SW 1271 (cell line): ENCODE results near the gene TEKT1.
"Not testable (repeated sequence)": the region's sequence is repeated elsewhere in the genome, so short reads cannot be mapped to it uniquely, and the experiment has no call there.

Experiments used
- DNase-seq, 2 experiments: peaks; one replicate each; lab custom pipeline; 2025; lab: John Stamatoyannopoulos, UW

Gene TEKT1

GRCh38 chr17:6815775-6816174 is 15.8 kb downstream of the TEKT1 start:
- no peak for DNase-seq

DNA sequence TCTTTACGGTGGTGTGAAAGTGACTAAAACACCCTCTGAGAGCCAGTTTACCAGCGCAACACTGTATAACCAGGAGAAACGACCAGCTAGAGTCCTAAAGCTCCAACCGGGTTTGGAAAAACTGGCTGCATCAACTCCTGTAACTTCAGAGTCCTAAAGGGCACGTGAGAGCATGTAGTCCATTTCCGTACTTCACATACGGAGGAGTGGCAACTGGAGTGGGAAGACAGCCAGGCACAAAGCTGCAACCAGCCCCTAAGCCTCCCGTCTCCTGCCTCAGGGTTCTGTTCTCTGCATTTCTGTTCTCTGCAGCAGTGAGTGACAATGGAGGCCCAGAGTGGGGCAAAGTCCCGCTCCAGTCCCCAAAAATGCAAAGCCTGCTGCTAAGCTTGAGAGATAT is 19.2 kb downstream of the TEKT1 start:
- DNase-seq, result no peak

DNA sequence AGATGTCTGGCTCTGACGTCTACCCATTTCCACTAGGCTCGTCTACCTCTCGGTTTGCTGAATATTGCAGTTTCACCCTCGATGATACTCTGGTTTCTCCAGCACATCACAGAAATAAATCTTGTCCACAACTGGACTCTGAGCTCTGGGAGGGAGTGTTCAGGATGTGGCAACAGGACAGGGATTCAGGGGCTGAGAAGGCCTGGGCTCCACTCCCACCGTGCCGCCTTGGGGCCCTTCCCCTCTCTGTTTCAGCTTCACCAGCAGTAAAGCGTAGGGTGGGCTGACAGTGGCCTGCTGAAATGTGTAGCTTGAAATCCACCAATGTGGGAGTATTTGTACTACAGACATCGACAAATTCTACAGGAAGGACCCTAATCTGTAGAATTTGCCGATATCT is 20.0 kb downstream of the TEKT1 start:
- no peak for DNase-seq

- no peak for DNase-seq
Observed at GRCh38 chr17:6800422-6801027, 31.0 kb downstream of the TEKT1 start.

DNA sequence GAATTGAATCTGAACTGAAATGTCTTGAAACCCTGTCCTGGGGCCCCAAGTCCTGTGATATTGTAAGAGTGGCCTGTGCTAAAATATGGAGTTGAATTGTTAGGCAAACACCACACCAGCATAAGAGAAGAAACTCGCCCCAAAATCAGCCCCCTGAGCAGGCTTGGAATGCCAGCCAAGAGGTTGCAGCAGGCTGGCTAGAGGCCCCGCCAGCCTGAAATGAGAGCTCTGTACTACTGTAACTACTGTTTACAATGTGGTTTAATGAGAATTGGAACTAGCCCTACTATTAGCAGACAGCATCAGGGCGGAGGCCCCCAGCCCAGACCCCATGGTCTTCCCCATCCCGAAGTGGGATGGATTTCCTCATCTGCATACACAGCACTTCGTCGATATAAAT is 31.8 kb downstream of the TEKT1 start:
- DNase-seq, result no peak

GRCh38 chr17:6797718-6798351 is 33.7 kb downstream of the TEKT1 start:
- no peak for DNase-seq

- no peak for DNase-seq
Observed at GRCh38 chr17:6796887-6797490, 34.5 kb downstream of the TEKT1 start.

GRCh38 chr17:6796017-6796886 is 35.3 kb downstream of the TEKT1 start:
- no peak for DNase-seq

- no peak for DNase-seq
Observed at GRCh38 chr17:6793748-6794493, 37.6 kb downstream of the TEKT1 start.

- DNase-seq, result no peak
Observed at GRCh38 chr17:6789146-6789545, 42.4 kb downstream of the TEKT1 start.

DNA sequence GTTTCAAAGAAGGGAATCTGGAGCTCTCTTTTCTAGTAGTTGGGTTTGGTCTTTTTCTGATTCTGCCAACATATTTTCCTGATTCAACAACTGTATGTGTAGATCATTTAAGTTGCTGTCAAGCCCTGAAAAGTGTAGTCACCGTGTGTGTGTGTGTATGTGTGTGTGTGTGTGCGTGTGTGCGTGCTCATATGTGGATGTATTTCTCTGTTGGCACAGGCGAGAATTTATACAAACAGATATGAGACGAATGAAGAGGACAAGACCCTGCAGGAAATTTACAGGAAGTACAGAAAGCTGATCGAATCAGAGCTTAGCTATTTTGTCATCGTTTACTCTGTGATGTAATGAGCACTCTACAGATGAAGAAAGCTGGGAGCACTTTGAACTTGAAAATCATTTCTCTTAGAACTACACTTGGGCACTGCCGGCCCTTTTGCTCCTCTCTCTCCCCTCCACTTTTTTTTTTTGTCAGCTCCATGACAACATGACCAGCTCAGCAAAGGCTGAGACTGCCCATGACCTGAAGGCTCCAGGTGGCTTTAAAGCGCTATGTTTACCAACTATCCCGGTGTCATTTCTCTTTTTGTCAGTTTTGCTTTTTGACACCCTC is 44.3 kb downstream of the TEKT1 start:
- DNase-seq, result no peak

DNA sequence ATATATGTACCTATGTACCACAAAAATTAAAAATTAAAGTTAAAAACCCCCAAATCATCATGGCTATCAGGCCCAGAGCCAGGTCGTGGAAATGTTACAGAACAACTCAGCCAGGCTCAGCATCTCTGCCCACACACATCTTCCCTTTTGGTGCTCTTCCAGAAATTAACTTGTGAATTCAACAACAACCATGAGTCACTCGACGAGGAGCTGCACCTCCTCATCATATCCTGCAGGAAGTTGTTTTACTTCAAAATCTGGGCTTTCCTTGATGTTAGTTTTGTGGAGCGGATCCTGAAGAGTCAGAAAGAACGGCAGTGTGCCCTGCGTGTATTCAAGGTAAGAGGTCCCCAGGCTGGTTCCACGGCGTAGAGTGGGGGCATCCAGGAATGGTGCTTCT is 44.9 kb downstream of the TEKT1 start:
- no peak for DNase-seq

DNA sequence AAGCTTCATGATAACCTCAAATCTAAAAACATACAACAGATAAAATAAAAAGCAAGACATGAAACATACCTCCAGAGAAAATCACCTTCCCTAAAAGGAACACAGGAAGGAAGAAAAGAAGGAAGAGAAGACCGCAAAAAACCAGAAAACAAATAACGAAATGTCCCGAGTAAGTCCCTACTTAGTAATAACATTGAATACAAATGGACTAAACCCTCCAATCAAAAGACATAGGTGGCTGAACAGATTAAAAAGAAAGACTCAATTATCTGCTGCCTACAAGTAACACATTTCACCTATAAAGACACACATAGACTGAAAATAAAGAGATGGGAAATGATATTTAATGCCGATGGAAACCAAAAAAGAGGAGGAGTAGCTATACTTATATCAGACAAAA is 49.3 kb downstream of the TEKT1 start:
- no peak for DNase-seq

- no peak for DNase-seq
Observed at GRCh38 chr17:6780886-6781285, 50.6 kb downstream of the TEKT1 start.

DNA sequence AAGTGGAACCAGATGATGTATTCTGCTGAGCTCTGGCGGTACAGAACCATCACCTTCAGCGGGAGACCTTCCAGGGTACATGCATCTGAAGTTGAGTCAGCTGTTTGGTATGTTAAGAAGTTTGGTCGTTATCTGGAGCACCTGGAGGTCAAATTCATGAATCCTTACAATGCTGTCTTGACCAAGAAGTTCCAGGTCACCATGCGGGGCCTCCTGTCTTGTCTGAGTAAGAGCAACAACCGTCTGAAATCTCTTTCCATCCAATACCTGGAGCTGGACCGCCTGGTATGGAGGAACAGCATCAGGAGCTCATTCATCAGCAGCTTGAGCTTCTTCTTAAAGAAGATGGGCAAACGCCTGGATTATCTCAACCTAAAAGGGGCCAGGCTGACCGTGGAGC is 51.5 kb downstream of the TEKT1 start:
- no peak for DNase-seq

DNA sequence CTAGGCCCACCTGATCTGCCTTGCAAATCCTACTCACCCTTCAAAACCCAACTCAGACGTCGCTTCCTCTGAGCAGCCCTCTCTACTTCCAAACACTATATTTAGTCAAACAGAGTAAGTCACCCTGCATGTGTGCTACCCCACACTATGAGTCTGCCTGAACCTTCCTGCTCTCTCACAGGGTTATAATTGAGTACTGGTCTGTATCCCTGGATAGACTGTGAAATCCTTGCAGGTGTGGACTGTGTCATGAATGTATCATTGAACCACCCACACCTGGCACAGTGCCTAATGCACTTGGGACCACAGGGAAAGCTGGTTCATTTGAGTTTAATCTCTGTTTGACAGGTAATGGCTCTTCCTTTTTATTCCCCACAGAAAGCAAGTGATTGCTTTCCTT is 52.1 kb downstream of the TEKT1 start:
- DNase-seq, result no peak

DNA sequence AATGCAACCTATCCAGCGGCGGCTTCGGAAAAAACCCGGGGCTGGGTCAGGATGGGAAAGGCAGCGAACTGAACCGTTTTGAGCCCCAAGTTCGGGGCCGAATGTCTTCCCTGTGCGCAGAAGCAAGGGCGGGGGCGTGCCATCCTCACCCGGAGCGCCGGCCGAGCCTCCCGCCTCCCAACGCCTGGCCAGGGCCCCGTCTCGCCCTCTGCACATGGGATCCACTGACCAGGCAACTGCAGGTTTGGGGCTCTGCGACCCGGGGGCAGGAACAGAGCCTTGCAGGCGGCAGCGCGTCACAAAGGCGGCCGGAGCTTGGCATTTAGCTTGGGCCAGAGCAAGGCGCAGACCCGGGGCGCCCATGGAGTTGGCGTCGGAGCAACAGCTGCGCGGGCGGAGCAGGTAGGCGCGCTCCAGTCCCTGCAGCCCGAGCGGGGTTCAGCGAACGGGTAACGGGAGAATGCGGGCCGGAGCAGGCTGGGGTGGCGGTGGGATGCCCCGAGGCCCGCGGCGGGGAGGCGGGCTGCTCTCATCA is 55.6 kb downstream of the TEKT1 start, which contains the start of gene FBXO39:
FBXO39 (plus strand) TSS at position 345 of the 535 bp plus-strand sequence. CDS start 3,654 bp downstream, outside the sequence.
- DNase-seq, result no peak

GRCh38 chr17:6774906-6775305 is 56.6 kb downstream of the TEKT1 start:
- DNase-seq, result not testable (repeated sequence)

- DNase-seq, result no peak
Observed at GRCh38 chr17:6772016-6772415, 59.5 kb downstream of the TEKT1 start.

DNA sequence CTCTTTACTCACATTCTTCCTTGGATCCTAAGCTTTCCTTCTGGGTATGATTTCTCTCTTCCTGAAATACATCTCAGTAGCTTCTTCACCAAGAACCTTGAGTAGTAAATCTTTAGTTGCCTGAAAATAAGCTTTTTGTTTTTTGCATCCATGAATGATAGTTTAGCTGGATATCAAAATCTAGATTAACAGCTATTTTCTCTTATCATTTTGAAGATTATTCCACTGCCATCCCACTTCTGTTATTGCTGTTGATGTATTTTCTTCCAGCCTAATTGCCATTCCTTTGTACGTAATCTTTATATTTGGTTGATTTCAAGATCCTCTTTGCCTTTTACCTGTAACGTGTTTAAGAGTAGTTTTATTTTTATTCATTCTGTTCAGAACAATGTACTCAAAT is 63.1 kb downstream of the TEKT1 start:
- DNase-seq, result no peak

GRCh38 chr17:6761779-6762178 is 69.8 kb downstream of the TEKT1 start:
- DNase-seq, result no peak
